Adrenal gland (tissue), 5 donors: ENCODE results near the gene SELPLG.
"Not testable (repeated sequence)": the region's sequence is repeated elsewhere in the genome, so short reads cannot be mapped to it uniquely, and the experiment has no call there.

Experiments used
- CTCF ChIP-seq, 6 experiments: fragments of 450-650 bp in 4 of 6; fragments of 200-600 bp in 2 of 6; sonication (generic) in 1 of 6; IDR thresholded peaks; 1 replicate in 5 of 6; 2 replicates in 1 of 6; pipeline versions ENCODE4 v1.5.1 to v1.8.0; 2016 to 2021; ENCODE audit warnings: antibody characterized with exemption in 6 of 6, mild to moderate bottlenecking in 2 of 6, moderate library complexity in 1 of 6
- POLR2A ChIP-seq, 2 donors: fragments of 450-650 bp; IDR thresholded peaks; one replicate each; pipeline ENCODE4 v1.6.1; 2017; ENCODE audit warnings: antibody characterized with exemption in 2 of 2, mild to moderate bottlenecking in 2 of 2, moderate library complexity in 1 of 2
- donor health status: DM: no; HTN: no; CAD: no.

GRCh38 chr12:108590463-108590862 is 43.2 kb downstream of the SELPLG start:
- TF ChIP-seq CTCF, POLR2A (IDR thresholded peaks at IDR 0.05): not testable (repeated sequence)
